HG02938 (cell line): ENCODE data around the gene GPR162.

ENCODE experiments used
- ATAC-seq: cut with Tn5 transposase; IDR thresholded peaks from one replicate; pipeline ENCODE4 v1.9.1; 2021; ENCODE audit warnings: mild to moderate bottlenecking, moderate library complexity; ENCODE audit not compliant: unreplicated experiment

Gene GPR162, protein sequence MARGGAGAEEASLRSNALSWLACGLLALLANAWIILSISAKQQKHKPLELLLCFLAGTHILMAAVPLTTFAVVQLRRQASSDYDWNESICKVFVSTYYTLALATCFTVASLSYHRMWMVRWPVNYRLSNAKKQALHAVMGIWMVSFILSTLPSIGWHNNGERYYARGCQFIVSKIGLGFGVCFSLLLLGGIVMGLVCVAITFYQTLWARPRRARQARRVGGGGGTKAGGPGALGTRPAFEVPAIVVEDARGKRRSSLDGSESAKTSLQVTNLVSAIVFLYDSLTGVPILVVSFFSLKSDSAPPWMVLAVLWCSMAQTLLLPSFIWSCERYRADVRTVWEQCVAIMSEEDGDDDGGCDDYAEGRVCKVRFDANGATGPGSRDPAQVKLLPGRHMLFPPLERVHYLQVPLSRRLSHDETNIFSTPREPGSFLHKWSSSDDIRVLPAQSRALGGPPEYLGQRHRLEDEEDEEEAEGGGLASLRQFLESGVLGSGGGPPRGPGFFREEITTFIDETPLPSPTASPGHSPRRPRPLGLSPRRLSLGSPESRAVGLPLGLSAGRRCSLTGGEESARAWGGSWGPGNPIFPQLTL

DNA sequence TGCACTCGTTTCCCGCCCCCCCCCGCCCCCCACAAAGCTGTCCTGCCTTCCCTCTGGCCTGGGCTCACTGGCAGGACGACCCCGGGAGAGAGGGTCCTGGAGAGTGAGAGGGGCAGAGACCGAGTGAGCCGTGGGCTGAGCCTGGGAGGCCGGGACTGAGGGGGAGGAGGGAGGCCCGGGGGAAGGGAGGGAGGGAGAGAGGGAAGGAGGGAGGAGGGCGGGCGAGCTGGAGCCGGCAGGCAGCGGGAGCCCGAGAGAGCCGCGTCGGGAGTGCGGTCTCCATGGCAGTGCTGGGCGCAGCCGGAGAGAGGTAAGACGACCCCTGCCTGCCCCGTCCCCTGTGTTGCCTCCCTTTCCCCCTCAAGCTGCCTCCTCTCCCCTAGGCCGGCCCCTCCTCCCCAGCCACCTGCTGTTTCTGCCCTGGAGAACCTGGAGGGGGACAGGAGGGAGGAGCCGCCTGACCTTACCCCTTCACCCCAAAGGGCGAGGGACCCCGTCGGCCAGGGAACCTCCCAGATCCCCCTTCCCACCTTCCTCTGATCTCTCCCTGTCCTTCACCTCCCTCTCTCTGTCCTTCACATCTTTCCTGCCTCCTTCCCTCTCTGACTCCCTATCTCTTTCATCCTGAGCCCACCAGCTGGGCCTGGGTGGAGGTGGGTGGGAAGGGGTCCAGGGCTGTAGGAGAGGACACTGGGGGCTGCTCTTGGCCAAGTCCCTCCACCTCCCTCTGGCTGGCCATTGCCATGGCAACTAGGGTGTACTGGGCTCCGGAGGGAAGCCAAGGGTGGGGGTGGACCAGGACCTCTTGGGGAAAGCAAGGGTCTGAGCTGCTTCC is at the start of gene GPR162:
Gene GPR162, plus strand, starts transcription at position 231 of the 835 bp plus-strand sequence. CDS start 2,078 bp downstream, outside the sequence.
- ATAC-seq: no peak

DNA sequence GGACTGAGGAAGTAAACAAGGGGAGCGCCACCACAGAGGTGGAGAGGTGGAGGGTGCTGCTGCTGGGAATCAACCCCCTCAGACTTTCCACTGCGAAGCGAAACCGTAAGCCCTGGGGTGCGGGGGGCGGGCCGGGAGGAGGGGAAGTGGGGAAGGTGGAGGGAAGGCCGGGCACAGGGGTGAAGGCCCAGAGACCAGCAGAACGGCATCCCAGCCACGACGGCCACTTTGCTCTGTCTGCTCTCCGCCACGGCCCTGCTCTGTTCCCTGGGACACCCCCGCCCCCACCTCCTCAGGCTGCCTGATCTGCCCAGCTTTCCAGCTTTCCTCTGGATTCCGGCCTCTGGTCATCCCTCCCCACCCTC is 49.3 kb upstream of the GPR162 start, which contains the start of gene LAG3:
Gene LAG3, plus strand, starts transcription at position 190 of the 365 bp plus-strand sequence. CDS start 333 bp downstream, outside the sequence.
- ATAC-seq: no peak

DNA sequence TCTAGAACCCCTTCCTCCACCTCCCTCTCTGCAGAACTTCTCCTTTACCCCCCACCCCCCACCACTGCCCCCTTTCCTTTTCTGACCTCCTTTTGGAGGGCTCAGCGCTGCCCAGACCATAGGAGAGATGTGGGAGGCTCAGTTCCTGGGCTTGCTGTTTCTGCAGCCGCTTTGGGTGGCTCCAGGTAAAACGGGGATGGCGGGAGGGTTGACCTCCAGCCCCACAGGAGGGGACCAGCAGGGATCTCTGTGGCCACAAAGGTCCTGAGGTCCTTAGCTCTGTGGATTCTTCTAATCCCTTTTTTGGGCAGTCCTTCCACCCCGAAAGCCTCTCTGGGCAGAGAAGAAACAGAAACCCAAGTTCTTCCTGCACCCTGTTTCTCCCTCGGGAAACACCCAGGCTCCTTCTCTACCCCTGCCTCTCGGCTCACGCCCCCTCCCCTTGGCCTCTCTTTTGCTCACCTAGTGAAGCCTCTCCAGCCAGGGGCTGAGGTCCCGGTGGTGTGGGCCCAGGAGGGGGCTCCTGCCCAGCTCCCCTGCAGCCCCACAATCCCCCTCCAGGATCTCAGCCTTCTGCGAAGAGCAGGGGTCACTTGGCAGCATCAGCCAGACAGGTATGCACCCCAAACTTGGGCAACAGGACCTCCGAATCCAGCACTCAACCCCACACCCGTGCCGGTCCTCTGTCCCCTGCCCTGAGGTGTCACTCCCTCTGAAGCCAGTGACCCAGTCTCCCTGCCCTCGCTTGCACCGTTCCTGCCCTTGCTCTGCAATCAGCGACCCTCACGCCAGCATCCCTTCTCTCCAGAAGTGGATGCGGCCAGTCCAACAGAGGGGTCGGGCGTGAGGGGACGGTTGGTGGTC is 48.7 kb upstream of the GPR162 start:
- ATAC-seq: no peak

DNA sequence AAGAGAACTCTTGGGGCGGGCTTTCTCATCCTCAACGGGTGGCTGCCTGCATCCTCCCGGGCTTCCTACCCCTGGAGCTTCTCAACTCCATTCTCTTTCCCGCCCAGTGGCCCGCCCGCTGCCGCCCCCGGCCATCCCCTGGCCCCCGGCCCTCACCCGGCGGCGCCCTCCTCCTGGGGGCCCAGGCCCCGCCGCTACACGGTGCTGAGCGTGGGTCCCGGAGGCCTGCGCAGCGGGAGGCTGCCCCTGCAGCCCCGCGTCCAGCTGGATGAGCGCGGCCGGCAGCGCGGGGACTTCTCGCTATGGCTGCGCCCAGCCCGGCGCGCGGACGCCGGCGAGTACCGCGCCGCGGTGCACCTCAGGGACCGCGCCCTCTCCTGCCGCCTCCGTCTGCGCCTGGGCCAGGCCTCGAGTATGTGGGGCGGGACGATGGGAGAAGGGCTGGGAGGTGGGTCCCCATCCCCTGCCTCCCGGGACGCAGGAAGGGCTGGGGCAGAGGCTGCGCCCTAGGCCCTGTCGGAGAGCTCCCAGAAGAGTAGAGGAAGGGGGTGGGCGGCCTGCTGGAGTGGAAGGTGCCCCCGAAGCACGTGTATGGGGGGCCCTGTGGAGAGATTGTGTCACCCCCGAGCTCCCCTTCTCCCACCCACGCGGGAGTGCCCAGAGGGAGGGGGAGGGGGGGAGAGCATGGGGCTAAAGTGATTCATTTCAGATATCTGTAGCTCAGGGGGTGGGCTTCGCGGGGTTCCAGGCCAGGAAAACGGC is 47.9 kb upstream of the GPR162 start:
- no peak for ATAC-seq

DNA sequence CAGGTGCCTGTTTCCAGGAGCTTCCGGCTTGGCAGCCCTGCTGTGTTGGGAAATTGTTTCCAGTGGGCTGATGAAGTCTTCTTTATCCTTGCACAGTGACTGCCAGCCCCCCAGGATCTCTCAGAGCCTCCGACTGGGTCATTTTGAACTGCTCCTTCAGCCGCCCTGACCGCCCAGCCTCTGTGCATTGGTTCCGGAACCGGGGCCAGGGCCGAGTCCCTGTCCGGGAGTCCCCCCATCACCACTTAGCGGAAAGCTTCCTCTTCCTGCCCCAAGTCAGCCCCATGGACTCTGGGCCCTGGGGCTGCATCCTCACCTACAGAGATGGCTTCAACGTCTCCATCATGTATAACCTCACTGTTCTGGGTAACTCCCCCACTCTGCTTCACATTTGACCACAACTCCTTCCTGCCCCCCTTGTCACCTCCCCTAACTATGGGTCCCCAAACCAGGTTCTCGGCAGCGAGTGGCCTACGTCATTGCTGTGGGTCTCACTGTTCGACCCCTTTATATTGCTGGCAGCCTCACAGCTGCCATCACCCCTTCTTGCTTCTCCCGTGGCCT is 47.0 kb upstream of the GPR162 start:
- ATAC-seq: no peak

DNA sequence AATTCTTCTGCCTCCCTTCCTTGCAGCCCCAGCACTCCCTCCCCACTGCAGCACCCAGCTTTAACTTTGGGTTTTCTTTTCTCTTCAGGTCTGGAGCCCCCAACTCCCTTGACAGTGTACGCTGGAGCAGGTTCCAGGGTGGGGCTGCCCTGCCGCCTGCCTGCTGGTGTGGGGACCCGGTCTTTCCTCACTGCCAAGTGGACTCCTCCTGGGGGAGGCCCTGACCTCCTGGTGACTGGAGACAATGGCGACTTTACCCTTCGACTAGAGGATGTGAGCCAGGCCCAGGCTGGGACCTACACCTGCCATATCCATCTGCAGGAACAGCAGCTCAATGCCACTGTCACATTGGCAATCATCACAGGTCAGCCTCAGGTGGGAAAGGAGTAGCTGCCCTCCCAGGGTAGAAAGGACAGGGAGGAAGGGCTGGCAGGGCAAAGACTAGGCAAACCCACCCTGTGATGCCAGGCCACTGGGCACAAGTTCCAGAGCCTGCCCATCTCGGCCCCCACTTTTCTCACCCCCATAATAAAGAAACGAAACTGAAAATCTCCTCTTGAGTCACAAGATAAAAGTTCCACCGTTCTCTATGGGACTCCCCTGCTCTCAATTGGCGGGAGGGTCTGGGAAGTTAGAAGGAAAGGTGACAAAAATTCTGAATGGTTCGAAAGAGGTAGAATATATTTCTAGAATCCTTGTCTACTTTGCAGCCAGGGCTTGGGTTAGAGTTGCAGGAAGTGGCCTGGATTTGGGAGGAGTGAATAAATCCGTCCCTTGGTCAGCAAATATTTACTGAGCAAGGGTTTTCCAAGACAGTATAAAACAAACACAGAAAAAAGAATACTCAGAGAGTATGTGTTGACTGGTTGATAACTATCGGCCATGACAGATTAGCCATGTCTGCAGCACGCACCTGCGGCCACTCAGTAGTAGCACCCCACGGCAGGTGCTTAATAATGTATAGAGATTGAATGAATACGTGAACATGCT is 46.1 kb upstream of the GPR162 start:
- no peak for ATAC-seq

DNA sequence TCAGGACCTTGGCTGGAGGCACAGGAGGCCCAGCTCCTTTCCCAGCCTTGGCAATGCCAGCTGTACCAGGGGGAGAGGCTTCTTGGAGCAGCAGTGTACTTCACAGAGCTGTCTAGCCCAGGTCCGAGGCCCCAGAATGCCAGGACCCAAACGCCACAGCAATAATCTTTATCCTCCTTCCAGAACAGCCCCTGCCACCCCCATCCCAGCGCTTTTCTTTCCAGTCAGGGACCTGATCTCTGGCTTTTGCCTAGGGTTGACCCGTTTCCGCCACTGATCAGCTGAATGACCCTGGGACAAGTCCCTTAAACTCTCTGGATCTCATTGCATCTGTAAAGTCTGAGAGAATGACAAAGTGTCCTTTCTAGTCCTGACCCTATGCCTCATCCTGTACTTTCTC is 44.2 kb upstream of the GPR162 start:
- no peak for ATAC-seq

DNA sequence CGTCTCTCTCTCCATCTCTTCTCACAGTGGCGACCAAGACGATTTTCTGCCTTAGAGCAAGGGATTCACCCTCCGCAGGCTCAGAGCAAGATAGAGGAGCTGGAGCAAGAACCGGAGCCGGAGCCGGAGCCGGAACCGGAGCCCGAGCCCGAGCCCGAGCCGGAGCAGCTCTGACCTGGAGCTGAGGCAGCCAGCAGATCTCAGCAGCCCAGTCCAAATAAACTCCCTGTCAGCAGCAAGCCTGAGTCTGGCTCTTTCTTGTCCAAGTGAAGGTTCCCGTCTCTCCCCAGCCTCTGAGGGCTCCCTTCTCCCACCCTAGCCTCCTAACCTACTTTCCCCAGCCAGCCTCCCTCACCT is 43.4 kb upstream of the GPR162 start:
- no peak for ATAC-seq

DNA sequence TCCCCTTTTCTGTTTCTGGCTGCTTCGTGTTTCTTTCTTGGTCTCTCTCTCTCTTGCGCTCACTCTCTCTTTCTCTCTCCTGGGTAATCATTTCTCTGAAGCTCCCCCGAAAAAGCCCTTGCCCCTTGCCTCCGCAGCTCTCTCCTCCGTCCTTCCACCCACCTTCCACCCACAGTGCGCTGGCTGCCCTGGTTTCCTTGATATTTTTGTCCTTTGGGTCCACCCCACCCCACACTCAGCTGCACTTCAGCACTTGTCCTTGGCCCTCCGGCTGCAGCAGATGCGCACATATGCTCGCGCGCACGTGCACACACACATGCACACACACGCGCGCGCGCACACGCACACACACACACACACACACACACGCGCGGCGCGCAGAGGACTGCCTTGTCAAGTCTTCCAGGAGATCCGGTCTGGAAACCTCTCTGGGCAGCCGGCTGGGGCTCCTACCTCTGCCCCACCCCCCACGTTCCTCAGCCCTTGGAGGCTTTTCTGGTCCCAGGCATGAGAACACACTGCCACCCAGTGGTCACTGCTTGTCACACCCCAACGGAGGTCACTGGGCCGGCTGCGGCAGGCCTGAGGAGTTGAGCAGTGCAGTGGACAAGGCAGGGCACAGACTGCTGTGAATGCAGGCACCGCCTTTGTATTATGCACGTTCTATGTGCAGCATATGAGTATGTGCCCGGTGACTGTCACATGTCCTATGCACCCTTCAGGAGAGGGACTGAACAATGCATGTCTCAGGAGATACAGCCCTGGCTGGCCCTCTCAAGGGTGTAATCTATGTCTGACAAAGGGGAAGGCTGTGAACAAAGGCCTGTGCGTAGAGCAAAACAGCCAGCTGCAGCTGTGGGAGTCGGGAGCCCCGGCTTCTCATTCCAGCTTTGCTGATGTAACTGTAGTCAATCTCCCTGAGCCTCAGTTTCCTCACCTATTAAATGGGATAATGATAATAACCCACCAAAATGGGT is 42.8 kb upstream of the GPR162 start:
- no peak for ATAC-seq

DNA sequence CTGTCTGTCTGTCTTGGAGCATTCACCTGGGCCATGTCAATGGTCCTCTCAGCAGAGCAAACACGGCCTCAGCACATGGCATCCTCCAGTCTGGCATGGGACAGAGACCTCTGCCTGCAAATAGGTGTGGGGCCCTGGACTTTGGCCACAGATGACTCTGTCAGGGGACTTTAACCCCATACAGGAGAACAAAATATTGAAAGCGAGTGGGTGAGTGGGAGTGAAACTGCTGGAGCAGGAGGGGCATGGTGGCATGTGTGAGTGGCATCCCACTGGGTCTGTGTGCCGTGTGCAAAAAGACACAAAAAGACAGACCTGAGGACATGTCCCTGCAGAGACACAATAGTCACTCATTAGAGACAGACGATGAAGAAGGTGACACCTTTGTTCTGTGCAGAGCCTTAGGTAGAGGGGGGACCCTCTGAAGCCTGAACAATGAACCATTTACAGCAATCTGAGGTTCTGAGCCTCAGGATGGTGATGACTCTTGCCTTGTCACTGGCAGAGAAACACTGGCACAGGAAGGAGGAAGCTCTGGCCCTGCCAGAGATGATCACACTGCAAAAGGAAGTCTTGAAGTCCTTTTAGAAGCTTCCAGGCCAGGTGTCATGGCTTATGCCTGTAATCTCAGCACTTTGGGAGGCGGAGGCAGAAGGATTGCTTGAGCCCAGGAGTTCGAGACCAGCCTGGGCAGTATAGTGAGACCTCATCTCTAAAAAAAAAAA is 41.8 kb upstream of the GPR162 start:
- ATAC-seq: no peak

DNA sequence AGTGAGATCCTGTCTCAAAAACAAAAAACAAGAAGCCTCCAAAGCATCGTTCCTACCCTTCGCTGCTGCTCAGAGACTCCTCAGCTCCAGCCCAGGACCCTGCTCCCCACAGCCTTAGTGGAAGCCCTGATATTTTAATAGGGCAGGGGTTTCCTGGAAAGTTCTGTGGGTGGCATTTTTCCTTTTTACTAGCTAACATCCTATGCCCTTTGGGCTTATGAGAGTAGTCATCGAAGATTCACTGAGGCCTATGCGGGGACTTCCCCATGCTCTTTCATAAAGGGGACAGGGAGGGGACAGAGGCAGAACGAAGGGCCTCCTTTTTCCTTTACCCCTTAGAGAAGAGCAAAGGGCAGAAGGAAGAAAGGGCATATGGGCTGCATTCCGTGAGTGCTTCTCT is 41.0 kb upstream of the GPR162 start:
- no peak for ATAC-seq

DNA sequence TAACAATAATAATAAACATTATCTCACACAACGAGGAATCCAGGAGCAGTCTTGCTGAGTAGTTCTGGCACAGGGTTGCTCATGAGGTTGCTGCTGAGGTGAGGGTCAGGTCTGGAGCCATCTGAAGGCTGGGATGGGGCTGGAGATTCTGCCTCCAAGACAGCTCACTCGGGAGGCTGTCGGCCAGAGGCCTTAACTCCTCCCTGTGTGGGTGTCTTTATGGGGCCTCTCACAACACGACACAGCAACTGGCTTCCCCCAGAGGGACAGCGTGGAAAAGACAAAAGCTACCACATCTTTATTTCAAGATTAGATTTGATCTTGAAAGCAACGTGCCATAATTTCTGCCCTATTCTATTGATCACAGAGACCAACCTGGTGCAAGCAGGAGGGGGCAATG is 39.5 kb upstream of the GPR162 start:
- ATAC-seq: no peak

DNA sequence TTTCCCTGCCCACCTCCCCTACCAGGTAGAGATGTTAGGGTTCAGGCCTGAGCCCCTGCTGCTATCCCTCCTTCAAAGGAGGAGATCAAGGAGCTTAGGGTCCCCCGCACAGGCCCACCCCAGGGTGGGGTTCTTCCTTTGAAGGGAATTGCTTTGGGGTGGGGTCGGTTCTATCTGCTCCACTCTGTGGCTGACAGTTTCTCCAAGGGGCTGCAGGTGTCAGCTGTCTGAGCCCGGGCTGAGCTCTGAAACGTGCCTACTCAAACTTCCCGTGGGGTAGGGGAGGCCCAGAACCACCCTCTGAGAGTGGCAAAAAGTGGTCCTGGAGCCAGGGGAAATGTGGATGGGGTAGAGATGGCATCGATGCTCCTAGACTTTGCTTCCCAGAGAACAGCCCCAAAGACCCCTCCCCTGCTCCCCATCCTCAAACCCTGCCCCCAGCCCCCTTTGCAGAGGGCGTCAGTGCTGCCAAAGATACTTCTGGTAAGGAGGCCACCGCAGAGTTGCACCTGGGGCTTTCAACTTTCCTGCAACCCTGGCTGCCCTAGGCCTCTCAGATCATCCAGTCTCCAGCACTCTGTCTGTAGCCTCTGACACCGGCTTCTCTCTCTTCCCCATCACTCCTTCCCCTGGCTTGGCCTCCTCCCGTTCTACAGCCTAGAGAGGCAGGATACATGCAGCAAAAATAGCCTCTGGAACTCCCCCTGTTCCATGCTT is 38.6 kb upstream of the GPR162 start:
- no peak for ATAC-seq

DNA sequence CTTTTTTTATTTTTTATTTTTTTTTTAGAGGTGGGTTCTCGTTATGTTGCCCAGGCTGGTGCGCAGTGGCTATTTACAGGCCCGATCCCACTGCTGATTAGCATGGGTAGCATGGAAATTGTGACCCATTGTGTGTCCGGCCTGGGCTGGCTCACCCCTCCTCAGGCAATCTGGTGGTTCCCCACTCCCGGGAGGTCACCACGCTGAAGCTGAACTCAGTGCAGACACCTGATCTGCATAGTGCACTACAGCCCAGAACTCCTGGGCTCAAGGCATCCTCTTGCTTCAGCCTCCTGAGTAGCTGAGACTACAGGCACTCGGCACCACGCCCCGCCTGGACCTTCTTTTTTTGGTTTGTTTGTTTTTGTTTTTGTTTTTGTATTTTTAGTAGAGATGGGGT is 37.8 kb upstream of the GPR162 start:
- no peak for ATAC-seq

DNA sequence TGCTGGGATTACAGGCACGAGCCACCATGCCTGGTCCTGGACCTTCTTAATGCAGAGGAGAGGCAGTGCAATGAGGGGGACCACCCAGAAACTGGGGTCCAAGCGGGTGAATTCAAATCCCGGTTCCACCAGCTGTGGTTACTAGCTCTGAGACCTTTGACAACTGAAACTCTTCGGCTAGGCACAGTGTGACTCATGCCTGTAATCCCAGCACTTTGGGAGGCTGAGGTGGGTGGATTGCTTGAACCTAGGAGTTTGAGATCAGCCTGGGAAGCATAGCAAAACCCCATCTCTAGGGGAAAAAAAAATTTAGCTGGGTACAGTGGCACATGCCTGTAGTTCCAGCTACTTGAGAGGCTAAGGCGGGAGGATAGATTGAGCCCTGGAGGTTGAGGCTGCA is 37.3 kb upstream of the GPR162 start:
- no peak for ATAC-seq

DNA sequence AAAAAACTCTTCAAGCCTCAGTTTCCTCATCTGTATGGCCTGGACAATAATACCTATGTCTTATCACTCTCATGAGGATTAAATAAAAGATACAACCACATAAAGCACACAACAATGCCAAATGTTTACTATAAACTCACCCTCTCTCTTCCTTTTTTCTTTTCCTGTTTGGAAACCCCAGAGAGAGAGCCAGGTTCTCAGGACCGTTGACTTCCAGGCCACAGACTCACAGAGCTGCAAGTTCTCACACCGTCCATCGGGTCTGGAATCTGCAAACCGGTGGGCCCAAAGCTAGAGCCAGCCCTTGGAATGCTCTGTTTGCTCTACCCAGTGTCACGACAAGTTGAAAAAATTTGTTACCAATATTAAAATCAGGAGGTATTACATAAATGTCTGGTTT is 36.9 kb upstream of the GPR162 start:
- ATAC-seq: no peak
